Chondrocyte (in vitro differentiated cells): ENCODE results near the gene ROPN1B. TPM values are rescaled to one million over a fixed set of nuclear protein-coding genes. Genes with fewer than 3 reads are reported as not detected.
"Not testable (repeated sequence)": the region's sequence is repeated elsewhere in the genome, so short reads cannot be mapped to it uniquely, and the experiment has no call there.

Experiments used
- DNase-seq: peaks from one replicate; pipeline ENCODE4 v3.0.0; 2021; ENCODE audit warnings: mixed read lengths, low spot score
- H3K27ac Mint-ChIP-seq: one replicate; pipeline ENCODE4 v1.8.0; 2021; ENCODE audit warnings: mild to moderate bottlenecking, moderate library complexity, mixed read lengths; ENCODE audit not compliant: unreplicated experiment
- H3K27me3 Mint-ChIP-seq: 2 replicates; pipeline ENCODE4 v1.8.0; 2021; ENCODE audit warnings: low read depth, mixed read lengths
- H3K36me3 Mint-ChIP-seq: 2 replicates; pipeline ENCODE4 v1.8.0; 2021; ENCODE audit warnings: low read depth, mixed read lengths
- H3K4me1 Mint-ChIP-seq: 2 replicates; pipeline ENCODE4 v1.8.0; 2021; ENCODE audit warnings: low read depth, mild to moderate bottlenecking, mixed read lengths
- H3K4me3 Mint-ChIP-seq: one replicate; pipeline ENCODE4 v1.8.0; 2021; ENCODE audit warnings: mild to moderate bottlenecking, moderate library complexity, mixed read lengths; ENCODE audit not compliant: unreplicated experiment
- H3K9me3 Mint-ChIP-seq: 2 replicates; pipeline ENCODE4 v1.8.0; 2021; ENCODE audit warnings: low read depth, mixed read lengths
- total RNA-seq: library from RNA; stranded (reverse); gene quantifications from 3 replicates; pipeline ENCODE4 v1.2.1, GENCODE V29; 2021
- TF ChIP-seq, protein P1 (sequence below): fragments of 200-600 bp; sonication (generic); IDR thresholded peaks from 2 replicates; pipeline ENCODE4 v1.5.0; 2021; ENCODE audit warnings: antibody characterized with exemption, mild to moderate bottlenecking, moderate library complexity

The ROPN1B gene
- total RNA-seq, 1 donor from 2014 or later = 0.10 TPM

DNA sequence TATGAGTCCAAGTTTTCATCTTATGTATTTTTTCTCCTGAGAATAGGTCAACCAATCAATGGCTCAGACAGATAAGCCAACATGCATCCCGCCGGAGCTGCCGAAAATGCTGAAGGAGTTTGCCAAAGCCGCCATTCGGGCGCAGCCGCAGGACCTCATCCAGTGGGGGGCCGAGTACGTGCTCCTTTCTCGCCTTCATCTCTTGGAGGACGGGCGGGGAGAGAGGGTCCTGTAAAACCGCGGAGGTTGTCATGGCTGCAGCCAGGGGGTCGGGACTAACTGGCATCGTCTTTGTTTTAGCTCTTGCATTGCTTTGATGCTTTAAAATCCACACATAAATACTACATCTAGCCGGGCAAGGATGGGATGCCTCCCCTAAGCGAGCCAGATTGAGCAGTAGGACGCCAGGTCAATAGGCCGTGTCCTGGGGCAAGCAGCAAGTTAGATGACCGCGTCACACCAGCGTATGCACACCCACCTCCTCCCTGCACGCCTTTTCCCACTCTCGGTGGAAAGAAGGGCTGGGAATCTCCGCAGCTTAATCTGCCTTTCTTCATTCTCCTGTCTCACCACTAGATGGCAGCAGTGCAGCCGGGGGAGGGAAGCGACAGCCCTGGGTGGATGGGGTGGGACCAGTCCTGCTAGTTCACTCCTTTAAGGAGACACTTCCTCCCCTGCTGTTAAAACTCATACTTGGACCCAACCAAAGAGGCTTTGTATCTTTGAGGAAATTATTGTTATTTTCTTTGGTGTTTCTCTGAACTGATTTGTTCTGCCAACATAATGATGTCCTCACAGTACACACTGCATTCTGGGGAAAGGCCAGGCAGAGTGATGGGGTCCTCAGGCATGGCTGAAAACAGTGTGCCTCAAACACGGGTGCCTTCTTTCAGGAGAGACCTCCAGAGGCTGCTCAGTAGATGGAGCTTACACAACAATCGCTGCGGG lies 3.3 kb downstream of the ROPN1B start:
- H3K36me3 Mint-ChIP-seq, DNase-seq, H3K27ac Mint-ChIP-seq, H3K9me3 Mint-ChIP-seq: not testable (repeated sequence)
- Mint-ChIP-seq H3K4me1 (peaks cover 19% of the 10 kb centered on the region), H3K4me3 (peak overlapping the region; percentile 74), H3K27me3 (peaks cover 13% of the 10 kb centered on the region)
- TF ChIP-seq, protein P1, sequence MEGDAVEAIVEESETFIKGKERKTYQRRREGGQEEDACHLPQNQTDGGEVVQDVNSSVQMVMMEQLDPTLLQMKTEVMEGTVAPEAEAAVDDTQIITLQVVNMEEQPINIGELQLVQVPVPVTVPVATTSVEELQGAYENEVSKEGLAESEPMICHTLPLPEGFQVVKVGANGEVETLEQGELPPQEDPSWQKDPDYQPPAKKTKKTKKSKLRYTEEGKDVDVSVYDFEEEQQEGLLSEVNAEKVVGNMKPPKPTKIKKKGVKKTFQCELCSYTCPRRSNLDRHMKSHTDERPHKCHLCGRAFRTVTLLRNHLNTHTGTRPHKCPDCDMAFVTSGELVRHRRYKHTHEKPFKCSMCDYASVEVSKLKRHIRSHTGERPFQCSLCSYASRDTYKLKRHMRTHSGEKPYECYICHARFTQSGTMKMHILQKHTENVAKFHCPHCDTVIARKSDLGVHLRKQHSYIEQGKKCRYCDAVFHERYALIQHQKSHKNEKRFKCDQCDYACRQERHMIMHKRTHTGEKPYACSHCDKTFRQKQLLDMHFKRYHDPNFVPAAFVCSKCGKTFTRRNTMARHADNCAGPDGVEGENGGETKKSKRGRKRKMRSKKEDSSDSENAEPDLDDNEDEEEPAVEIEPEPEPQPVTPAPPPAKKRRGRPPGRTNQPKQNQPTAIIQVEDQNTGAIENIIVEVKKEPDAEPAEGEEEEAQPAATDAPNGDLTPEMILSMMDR = peak; percentile 85

DNA sequence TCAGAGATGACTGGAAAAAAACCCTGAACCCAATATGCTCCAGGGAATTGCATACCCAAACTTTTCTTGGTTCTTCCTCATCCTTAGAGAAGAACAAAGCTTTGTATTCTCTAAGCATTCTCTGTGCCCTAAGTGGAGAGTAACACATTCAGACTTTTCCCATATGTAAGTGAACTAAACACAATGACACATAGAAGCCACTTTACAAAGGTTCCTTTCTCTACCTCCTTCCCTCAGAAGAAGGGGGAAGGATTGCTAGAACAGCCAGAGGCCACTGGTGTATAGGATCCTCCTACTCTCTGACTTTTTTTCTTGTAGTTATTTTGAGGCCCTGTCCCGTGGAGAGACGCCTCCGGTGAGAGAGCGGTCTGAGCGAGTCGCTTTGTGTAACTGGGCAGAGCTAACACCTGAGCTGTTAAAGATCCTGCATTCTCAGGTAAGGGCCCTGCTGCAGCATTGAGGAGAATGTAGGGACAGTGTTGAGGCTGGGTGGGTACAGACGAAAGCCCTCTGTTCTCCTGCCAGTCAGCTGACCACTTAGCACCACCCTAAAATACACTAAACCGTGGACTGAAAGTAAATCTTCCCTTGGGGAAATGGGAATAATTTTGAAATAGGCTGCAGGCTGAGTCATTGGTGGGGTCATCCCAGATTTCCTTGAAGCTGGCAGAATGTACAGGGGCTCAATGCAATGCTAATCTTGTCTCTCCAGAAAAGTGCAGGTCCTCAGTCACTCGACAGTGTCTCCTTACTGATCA lies 6.4 kb downstream of the ROPN1B start:
- not testable (repeated sequence) for H3K4me3 Mint-ChIP-seq, H3K36me3 Mint-ChIP-seq, H3K27me3 Mint-ChIP-seq, H3K27ac Mint-ChIP-seq, H3K9me3 Mint-ChIP-seq, DNase-seq
- peaks cover 37% of the 10 kb centered on the region for H3K4me1 Mint-ChIP-seq

DNA sequence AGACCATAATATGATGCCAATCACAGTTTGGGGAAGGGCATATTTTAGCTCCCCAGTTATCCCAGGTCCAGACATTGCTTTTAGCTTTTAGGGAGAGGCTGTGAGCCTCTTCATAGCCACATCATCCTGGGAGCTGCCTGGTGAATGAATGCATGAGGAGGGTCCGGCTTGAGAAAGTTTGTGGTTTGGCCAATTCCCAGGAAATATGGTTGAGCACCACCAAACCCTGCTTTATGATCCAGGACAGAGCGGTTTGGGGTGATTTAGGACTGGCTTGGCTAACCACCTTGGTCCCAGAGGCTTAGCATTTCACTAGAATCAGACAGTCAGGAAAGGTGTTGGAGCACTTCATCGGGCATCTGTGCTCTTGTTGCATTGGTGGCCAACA lies 7.0 kb downstream of the ROPN1B start:
- not testable (repeated sequence) for DNase-seq, H3K9me3 Mint-ChIP-seq, H3K4me3 Mint-ChIP-seq, H3K27me3 Mint-ChIP-seq, H3K27ac Mint-ChIP-seq, H3K36me3 Mint-ChIP-seq
- H3K4me1 Mint-ChIP-seq = peaks cover 37% of the 10 kb centered on the region

DNA sequence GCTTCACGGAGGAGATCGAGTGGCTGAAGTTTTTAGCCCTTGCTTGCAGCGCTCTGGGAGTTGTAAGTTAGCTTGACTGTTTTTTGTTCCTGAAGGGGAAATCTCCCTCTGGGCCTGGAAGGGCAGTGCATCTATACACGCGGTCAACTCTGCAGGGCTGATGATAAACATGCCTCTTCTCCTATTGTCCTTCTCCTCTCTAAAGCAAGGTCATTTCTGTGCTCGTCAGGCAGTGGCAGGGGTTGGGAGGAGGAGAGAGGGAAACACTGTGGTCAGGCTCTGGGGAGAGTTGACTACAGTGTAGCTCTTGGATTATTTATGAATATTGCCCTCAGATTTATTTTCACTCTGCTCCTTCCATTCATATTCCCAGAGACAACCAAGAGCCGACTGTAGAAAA lies 8.1 kb downstream of the ROPN1B start:
- H3K4me1 Mint-ChIP-seq = peaks cover 34% of the 10 kb centered on the region
- not testable (repeated sequence) for DNase-seq, H3K36me3 Mint-ChIP-seq, H3K9me3 Mint-ChIP-seq, H3K27me3 Mint-ChIP-seq, H3K4me3 Mint-ChIP-seq
- H3K27ac Mint-ChIP-seq = peak overlapping the region; percentile 65

DNA sequence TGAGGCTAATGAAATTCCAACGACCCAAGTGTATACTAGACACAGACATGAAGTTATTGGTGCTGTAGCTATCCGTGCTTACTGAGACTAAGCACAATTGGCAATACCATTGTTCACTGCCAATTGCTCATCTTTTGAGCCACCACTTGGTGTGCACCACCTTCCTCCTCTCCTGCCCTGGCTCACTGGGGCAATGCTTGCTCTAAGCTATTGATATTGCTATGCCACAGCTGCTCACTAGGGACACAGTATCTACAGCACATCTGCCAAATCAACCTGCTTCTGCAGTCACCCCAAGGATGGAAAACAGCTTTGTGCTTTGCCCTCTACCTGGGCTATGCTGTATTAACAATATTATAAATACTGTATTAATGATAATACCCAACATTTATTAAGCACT lies 16.0 kb downstream of the ROPN1B start:
- not testable (repeated sequence) for H3K9me3 Mint-ChIP-seq, H3K4me3 Mint-ChIP-seq, H3K4me1 Mint-ChIP-seq, H3K36me3 Mint-ChIP-seq, H3K27ac Mint-ChIP-seq, DNase-seq, H3K27me3 Mint-ChIP-seq

DNA sequence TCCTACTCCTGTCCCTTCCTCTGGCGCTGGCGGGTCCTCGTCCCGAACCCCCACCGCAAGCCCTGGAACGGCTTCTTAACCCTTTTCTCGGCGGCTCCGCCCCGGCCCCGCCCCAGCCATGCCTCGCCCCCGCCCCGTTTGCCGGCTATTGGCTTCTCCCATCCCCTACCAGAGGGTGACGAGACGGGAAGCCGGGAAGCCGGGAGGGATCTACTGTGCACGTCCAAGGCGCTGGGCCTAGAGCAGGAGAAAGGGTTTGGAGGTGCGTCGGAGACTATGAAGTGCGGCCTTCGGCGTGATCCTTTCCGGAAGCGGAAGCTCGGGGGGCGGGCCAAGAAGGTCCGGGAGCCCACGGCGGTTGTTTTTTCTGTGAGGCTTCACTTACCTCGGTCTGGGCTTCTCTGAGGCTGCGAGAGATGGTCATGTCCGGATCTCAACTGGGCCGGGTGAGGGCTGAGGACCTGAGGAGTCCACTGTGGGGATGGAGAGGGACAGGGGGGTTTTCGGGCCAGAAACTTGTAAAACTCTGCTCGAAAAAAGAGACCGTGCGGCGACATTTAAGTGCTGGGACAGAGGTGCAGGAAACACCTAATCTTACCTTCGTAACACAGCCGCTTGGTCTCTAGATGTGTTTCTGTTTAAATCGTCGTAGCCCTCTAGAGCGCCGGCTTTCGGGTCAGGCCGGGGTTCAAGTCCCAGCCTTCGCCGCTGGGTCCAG lies 21.4 kb downstream of the ROPN1B start:
- DNase-seq = no peak
- H3K4me1 Mint-ChIP-seq = peaks cover 15% of the 10 kb centered on the region

DNA sequence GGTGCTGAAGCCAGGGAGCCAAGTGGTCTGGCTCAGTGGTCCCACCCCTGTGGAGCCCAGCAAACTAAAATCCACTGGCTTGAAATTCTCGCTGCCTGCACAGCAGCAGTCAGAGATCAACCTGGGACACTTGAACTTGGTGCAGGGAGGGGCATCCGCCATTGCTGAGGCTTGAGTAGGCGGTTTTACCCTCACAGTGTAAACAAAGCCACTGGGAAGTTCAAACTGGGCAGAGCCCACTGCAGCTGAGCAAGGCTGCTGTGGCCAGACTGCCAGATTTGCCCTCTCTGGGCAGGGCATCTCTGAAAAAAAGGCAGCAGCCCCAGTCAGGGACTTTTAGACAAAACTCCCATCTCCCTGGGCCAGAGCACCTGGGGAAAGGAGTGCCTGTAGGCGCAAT lies 27.8 kb downstream of the ROPN1B start:
- not testable (repeated sequence) for H3K4me3 Mint-ChIP-seq, H3K4me1 Mint-ChIP-seq, DNase-seq, H3K27ac Mint-ChIP-seq, H3K27me3 Mint-ChIP-seq
- Mint-ChIP-seq H3K36me3 (peaks cover 19% of the 10 kb centered on the region), H3K9me3 (peaks cover 46% of the 10 kb centered on the region)

More for the DNA sequence above, 21.4 kb downstream of the ROPN1B start:
- Mint-ChIP-seq H3K9me3 (peaks cover 7% of the 10 kb centered on the region), H3K27me3 (peaks cover 6% of the 10 kb centered on the region), H3K27ac (peak overlapping the region; percentile 94), H3K4me3 (peak overlapping the region; percentile 98), H3K36me3 (no peaks in the 10 kb centered on the region)
- TF ChIP-seq, protein P1 = no peak
